NCI-H146 treated with DMSO at 0.1 percent for 48 hours (cell line): ENCODE data around the gene ZNF354C.

Experiments
- DNase-seq: peaks from one replicate; lab custom pipeline; 2025; ENCODE audit not compliant: unreplicated experiment; lab: John Stamatoyannopoulos, UW

Gene ZNF354C

GRCh38 chr5:179127136-179128040, 67.2 kb downstream of the ZNF354C start:
- no peak for DNase-seq

- DNase-seq: no peak
Observed at GRCh38 chr5:179128041-179128365, 67.8 kb downstream of the ZNF354C start.

- no peak for DNase-seq
Observed at GRCh38 chr5:179128976-179129375, 68.8 kb downstream of the ZNF354C start.

- no peak for DNase-seq
Observed at GRCh38 chr5:179129607-179130071, 69.5 kb downstream of the ZNF354C start.

GRCh38 chr5:179130101-179130681, 70.0 kb downstream of the ZNF354C start:
- DNase-seq: no peak

GRCh38 chr5:179131321-179131835, 71.2 kb downstream of the ZNF354C start:
- no peak for DNase-seq

- no peak for DNase-seq
Observed at GRCh38 chr5:179131886-179132585, 71.9 kb downstream of the ZNF354C start.

GRCh38 chr5:179132586-179133355, 72.6 kb downstream of the ZNF354C start:
- no peak for DNase-seq
